GM18505 (cell line): Measurements from ENCODE around the gene XRCC4.

ENCODE experiments used
- ATAC-seq: cut with Tn5 transposase; IDR thresholded peaks from one replicate; pipeline ENCODE4 v1.9.1; 2021; ENCODE audit not compliant: unreplicated experiment
- POLR2A ChIP-seq: IDR thresholded peaks from 4 replicates; pipeline ENCODE4 v1.6.1; 2011; ENCODE audit warnings: borderline replicate concordance; ENCODE audit not compliant: insufficient read depth, insufficient read length; ENCODE audit errors: extremely low read depth

Gene XRCC4

DNA sequence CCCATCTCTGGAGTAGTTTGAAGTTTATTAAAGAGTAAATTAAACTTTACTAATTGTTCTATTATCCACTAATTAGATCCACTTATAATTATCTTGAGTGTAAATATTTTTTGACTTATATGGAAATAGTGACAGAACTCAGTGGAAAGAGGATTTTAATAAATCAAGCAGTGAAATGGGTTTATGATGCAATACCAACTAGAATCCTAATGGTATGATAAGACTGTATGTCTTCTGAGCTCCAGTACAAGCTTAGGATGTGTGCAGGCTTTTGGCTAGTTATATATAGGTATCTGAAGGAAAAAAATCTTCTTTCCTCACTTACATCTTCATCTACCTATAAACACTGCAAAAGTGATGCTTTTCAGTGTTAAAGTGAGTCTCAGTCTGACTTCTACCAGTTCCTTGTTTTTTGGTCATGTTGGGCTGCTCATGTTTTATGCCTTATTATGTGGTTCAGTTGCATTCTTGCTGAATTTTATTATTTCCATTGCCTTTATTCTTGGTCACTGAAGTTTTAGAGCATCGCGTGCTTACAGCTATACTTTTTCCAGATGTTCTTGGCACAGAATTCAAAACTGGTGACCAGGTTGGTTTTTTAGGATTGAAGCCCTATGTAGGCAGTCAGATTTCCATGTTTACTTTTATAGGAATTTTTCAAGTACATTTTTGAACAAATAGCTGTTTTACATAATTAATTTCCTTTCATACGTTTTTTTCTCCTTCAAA is 30.5 kb downstream of the XRCC4 start:
- ATAC-seq, result no peak
- no peak for TF ChIP-seq POLR2A

DNA sequence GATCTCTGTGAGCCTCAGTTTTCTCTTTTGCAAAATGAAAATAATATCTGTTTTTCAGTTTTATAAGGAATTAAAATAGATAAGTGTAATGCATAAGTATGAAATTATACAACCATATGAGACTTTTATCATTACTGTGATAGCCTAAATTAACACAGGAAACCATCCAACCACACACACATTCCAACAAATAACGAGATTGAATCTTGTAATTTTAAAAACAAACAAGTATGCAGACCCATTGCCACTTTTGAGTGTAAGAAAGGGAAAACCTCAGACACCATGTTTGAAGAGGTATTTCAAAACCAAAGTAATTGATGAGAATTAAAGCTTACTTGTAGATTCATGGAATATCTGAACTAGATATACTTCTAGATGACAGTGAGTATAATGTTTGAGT is 32.0 kb downstream of the XRCC4 start:
- ATAC-seq, result no peak
- TF ChIP-seq POLR2A, result no peak

GRCh38 chr5:83115816-83116215 is 38.5 kb downstream of the XRCC4 start:
- TF ChIP-seq POLR2A, result no peak
- ATAC-seq, result no peak

DNA sequence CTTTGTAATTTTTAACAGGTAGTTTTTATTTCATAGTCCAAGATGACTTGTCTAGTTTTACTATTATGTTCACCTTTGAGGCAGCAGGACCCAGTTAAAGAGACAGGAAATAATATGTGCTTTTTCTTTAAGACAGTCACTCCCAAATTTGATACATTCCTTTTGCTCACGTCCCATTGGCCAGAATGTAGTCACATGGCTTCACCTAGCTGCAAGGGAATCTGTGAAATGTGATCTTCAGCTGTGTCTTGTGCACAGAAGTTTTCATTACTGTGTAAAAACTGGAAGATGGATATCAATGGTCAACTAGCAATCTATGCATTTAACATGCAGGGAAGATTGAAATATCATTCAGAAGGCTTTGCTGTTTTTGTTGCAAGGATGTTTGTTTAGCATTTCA is 41.1 kb downstream of the XRCC4 start:
- TF ChIP-seq POLR2A, result no peak
- ATAC-seq, result no peak

GRCh38 chr5:83118976-83119375 is 41.6 kb downstream of the XRCC4 start:
- TF ChIP-seq POLR2A, result no peak

DNA sequence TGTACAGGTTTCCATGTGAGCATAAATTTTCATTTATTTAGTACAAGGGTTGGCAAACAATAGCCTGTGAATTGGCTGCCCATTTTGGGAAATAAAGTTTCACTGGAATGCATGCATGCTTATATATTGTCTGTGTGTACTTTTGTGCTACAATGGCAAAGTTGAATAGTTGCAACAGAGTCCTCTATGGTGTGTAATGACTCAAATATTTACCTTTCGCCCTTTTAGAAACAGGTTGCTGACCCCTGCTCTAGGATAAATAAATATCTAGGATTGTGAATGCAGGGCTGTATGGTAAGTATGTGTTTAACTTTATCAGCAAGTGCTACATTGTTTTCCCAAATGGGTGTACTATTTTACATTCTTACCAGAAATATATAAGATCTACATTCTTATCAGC is 47.2 kb downstream of the XRCC4 start:
- TF ChIP-seq POLR2A, result no peak
- no peak for ATAC-seq

More at GRCh38 chr5:83118976-83119375, 41.6 kb downstream of the XRCC4 start:
- ATAC-seq, result no peak

DNA sequence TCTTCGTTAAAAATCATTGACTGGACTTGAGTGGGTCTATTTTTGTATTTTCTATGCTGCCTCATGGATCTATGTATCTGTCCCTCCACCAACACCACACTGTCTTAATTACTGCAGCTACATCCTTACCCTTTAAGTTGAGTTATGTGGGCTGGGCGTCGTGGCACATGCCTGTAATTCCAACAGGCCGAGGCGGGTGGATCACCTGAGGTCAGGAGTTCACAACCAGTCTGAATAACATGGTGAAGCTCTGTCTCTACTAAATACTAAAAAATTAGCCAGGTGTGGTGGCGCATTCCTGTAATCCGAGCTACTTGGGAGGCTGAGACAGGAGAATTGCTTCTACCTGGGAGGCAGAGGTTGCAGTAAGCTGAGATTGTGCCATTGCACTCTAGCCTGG is 48.2 kb downstream of the XRCC4 start:
- no peak for TF ChIP-seq POLR2A
- no peak for ATAC-seq

DNA sequence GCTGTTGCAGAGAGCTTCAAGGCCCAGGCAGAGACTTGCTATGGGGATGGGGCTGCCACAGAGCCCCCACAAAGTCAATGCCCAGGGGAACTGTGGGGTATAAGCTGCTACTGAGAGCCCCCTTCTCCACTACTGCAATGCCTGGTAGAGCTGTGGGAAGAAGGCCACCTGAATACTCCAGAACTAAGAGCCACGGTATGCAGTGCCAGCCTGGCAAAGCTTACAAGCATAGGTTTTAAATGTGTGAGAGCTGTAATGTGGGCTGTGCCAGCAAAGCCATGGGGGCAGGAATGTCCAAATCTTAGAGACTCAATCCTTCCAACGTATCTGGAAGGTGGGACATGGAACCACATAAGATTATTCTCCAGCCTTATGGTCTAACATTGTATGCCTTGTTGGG is 49.2 kb downstream of the XRCC4 start:
- TF ChIP-seq POLR2A, result no peak
- no peak for ATAC-seq

GRCh38 chr5:83133797-83134196 is 56.5 kb downstream of the XRCC4 start:
- no peak for TF ChIP-seq POLR2A
- no peak for ATAC-seq

DNA sequence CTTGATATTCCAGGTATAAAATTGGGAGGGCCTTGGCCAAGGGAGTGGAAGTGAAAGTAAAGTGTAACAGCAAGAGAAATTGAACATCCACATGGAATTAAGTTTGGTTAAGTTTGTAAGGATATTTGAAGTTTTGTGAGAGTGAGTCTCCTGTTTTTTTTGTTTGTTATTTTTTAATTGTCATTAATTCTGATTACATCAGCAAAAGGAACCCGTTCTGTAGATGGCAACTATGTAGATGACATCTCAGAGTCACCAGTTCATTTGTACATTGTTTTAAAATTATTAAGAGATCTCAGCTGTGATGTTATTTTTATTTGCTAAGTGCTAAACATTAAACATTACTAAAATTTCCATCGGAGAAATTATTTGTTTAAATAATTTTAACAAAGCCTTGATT is 65.2 kb downstream of the XRCC4 start:
- TF ChIP-seq POLR2A, result no peak
- ATAC-seq, result no peak

DNA sequence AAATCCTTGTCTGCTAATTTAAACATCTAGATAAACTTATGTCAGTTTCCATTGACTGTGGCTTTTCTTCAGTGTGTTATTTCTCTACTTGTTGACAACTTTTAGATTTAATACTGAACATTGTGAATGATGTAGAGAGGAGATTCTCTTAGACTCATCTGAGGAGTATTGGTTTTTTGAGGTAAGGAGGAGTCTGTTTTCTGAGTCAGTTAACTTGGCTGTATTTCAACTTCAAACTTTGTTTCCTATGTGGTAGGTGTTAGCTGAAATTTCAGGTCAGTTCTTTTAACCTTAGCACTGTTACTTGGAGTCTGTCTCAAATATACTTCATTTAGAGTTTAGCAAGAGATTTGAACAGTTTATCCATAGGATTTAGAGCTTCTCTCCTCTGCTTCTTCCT is 67.9 kb downstream of the XRCC4 start:
- no peak for TF ChIP-seq POLR2A
- no peak for ATAC-seq

DNA sequence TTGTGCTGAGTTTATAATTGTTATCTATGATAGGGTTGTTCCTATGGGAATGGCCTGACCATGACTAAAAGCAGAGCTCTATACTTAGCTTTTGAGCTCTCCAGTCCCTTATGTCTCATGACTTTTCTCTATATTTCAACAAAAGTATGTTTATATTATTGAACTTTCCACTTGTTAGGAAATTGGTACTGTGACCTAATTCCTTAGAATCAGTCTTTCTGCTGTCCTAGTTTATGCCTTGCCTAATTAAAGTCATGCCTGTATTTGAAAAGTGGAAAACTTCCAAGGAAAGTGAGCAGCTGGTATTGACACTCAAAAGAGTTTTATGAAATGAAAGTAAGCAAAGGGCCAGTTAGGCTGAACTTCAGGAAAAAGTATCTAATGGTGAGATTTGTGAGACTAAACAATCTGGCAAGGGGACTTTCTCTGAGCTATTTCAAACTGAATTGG is 68.6 kb downstream of the XRCC4 start:
- ATAC-seq, result no peak
- no peak for TF ChIP-seq POLR2A

DNA sequence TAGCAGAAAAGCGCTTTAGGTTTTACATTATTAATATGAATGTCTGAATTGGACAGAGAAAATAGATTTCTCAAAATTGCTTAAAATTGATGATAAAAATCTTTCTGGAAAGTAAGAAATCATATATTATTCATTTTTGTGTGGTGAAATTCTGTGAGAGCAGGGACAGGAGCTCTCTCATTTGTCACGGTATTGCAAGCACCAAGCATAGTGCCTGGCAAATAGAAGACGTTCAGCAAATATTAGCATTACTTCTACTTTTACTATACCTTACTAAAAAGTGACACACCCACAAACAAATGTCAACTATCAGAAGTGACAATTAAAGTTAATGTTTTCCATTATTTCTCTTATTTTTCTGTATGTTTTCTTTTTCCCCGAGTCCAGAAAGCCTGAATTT is 69.1 kb downstream of the XRCC4 start:
- no peak for TF ChIP-seq POLR2A
- no peak for ATAC-seq

DNA sequence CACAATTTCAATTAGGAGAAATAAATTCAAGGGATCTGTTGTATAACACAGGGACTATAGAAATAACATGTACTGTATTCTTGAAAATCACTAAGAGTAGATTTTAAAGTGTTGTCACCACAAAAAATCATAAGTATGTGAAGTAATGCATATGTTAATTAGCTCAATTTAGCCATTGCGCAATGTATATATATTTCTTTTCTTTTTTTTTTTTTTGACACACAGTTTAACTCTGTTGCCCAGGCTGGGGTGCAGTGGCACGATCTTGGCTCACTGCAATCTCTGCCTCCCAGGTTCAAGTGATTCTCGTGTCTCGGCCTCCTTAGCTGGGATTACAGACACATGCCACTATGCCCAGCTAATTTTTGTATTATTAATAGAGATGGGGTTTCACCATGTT is 70.2 kb downstream of the XRCC4 start:
- ATAC-seq, result no peak
- TF ChIP-seq POLR2A, result no peak

DNA sequence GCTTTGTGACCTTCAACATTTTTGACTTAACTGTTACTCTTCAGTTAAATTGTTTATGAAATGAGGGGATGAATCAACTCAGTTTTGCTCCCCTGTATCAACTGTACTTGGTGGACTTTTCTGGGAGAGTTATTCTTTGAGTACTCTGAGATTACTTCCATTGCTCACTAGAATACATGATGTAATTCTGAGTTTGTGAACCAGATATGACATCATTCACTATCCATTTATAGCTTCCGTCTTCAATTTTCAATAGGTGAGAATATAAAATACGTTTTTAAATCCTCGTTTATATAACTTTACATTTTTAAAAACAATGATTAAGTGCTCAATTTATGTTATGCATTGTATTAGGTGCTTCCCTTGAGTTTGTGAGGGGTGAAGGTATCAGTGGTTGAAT is 71.0 kb downstream of the XRCC4 start:
- no peak for ATAC-seq
- TF ChIP-seq POLR2A, result no peak
